Ammon's horn (tissue), 1 donor: ENCODE measurements around the gene AOC2.

Source experiments
- DNase-seq: peaks from one replicate; pipeline ENCODE4 v3.0.0-alpha.2; 2016; ENCODE audit warnings: low spot score

The AOC2 gene, protein sequence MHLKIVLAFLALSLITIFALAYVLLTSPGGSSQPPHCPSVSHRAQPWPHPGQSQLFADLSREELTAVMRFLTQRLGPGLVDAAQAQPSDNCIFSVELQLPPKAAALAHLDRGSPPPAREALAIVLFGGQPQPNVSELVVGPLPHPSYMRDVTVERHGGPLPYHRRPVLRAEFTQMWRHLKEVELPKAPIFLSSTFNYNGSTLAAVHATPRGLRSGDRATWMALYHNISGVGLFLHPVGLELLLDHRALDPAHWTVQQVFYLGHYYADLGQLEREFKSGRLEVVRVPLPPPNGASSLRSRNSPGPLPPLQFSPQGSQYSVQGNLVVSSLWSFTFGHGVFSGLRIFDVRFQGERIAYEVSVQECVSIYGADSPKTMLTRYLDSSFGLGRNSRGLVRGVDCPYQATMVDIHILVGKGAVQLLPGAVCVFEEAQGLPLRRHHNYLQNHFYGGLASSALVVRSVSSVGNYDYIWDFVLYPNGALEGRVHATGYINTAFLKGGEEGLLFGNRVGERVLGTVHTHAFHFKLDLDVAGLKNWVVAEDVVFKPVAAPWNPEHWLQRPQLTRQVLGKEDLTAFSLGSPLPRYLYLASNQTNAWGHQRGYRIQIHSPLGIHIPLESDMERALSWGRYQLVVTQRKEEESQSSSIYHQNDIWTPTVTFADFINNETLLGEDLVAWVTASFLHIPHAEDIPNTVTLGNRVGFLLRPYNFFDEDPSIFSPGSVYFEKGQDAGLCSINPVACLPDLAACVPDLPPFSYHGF

DNA sequence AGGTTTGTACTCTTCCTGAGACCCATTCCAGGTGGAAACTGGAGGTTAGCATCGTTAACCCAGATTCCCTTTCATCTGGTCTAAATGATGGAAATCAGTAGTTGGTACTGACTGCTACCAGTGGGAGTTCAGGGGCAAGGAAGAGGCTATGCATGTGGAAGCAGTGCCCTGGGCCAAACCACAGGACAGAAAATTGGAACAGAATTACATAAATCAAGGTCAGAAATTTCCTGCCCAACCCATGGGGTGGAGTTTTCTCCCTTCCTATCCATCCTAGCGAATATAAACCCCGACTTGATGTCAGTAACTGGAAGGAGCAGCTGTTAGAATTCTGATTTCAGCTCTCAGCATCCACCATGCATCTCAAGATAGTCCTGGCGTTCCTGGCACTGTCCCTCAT, at the start of gene AOC2:
Gene AOC2, plus strand, starts transcription at position 310 of the 400 bp plus-strand sequence. Its CDS starts 47 bp downstream, at position 357.
- DNase-seq = no peak

DNA sequence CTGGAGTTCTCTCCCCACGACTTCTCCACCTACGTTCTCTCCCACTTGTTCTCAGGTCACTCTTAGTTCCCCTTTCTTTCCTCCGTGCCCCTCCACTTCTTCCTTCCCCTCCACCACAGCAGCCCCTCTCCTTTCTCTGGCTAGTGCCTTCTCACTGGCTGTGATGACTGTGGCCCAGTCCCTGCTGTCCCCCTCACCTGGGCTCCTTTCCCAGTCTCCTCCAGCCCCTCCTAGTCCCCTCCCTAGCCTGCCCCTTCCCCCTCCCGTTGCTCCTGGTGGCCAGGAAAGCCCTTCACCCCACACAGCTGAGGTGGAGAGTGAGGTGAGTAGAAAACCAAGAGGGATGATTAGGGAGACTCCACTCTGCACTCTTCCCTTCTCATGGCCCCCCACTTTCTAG, 49.3 kb upstream of the AOC2 start:
- DNase-seq = no peak

DNA sequence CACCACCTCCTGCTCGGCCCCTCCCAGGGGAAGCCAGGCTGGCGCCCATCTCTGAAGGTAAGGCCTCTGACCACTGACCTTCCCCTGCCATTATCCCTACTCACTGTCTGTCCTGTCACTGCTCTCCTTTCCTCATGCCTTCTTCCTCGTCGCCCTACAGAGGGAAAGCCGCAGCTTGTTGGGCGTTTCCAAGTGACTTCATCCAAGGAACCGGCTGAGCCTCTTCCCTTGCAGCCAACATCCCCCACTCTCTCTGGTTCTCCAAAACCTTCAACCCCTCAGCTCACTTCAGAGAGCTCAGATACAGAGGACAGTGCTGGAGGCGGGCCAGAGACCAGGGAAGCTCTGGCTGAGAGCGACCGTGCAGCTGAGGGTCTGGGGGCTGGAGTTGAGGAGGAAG, 48.9 kb upstream of the AOC2 start:
- DNase-seq = no peak

DNA sequence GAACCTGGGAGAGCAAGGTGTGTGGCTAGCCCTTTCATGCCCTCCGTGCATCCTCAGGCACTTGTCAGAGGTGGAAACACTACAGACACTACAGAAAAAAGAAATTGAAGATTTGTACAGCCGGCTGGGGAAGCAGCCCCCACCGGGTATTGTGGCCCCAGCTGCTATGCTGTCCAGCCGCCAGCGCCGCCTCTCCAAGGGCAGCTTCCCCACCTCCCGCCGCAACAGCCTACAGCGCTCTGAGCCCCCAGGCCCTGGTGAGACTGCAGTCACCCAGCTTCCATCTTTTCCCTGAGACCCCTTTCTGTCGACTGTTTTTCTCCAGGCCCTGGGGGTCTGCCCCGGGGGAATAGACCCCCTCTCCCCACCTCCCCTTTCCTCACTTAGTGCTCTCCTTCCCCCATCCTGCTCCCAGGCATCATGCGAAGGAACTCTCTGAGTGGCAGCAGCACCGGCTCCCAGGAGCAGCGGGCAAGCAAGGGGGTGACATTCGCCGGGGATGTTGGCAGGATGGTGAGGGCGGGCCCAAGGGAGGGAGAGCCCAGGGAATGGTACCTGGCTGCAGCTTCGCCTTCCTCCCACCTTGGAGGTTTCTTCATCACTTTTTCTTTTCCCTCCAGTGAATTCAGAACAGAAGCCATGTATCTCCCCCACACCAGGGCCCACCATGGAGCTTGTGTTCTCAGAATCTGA, 48.2 kb upstream of the AOC2 start:
- DNase-seq = no peak

DNA sequence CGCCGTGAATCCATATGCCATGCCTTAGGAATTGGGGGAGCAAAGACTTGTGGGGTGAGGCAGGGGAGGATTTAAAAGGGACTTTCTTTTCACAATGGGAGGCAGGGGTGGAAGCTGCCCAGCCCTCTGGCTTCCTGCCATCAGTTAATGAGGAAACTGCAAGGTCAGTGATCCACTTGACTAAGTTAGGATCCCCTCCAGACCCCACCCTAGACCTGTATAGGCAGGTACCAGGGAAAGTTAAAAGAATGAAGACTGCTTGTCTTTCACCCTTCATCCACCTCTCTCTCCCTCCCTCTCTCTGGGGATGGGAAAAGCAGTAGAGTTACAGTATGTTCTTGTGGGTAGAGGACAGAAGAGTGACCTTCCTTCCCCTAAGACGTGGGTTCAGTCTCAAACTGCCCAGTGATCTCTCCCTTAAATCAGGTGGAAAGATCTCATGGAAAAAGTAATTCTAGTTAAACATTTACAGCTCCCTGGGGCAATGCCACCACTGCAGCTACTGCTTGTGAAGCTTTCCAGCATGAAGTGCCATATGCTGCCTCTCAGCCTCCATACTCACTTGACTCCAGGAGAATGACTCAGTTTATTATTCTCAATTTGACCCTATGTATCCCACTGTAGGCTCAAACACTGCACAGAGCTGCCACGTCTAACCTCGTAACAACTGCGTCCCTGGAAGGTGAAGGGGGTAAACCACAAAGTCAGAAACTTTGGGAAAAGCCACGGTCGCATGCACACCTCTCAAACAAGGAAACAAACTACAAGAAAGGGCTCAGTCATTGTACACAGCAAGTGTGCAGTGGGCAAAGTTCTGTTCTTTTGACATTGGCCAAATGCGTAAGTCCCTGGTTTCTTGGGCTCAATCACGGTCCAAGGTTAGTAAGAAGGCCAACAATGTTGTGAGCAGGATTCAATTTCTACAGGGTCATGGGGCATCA, 47.0 kb upstream of the AOC2 start:
- DNase-seq = no peak

DNA sequence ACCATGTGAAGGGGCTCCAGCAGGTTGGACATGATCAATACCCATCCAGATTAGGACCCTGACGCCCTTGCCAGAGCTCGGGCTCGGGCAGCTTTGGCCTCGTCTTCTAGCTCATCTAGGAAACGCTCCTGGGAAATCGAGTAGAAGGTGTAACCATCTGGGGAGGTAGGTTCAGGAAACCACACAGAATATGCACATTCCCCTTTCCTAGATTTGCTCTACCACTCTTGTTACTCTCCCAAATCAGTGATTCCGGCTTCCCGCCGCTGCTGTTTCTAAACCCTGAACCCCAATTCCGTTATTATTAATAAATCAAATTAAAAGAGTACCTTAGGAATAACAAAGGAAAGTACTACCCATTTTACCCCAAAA, 46.4 kb upstream of the AOC2 start:
- DNase-seq = no peak

DNA sequence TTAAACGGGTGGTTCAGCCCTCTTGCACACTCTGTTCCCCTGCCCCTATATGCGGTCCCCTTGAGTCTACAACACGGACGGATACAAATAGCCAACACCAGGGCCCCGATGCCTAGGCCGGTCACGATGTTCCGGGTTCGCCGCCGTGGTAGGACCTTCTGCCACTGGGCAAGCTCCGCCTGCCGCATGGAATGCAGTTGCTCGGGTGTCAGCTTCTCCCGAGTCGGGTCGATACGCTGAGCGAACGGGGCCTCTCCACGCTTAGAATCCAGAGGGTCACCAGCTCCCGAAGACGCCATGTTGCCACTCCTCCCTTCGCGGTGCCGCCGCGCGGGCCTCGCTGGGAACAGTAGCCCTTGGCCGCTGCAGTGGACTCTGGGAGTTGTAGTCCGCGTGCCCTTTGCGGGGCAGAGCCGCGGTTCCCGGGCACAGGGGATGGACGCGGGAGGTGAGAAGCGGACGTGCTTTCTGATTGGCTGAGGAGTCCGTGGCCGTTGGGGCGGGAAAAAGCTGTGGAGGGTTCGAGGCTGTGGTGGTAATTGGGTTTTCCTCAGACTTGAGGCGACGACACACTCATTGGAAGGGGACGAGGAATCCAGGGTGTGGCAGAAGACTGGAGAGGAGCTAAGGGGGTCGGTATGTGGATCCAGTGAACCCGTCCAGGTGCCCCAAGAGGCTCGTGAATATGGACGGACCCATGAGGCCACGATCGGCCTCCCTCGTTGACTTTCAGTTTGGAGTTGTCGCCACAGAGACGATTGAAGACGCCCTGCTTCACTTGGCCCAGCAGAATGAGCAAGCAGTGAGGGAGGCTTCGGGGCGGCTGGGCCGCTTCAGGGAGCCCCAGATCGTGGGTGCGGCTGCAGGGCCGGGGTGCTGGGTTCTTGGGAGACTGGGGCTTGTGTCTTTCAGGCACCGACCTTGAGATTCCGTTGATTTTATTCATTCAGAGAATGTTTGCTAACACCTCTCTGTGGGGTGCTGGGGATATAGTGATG, 45.7 kb upstream of the AOC2 start, which contains the start of the genes CNTD1 and COA3:
Gene CNTD1, plus strand, starts transcription at position 479 of the 998 bp plus-strand sequence. Its CDS starts 207 bp downstream, at position 686.
Gene COA3, minus strand, starts transcription at position 322 of the 998 bp plus-strand sequence. Its CDS starts 23 bp downstream, at position 299.
- peak; percentile 88 for DNase-seq

DNA sequence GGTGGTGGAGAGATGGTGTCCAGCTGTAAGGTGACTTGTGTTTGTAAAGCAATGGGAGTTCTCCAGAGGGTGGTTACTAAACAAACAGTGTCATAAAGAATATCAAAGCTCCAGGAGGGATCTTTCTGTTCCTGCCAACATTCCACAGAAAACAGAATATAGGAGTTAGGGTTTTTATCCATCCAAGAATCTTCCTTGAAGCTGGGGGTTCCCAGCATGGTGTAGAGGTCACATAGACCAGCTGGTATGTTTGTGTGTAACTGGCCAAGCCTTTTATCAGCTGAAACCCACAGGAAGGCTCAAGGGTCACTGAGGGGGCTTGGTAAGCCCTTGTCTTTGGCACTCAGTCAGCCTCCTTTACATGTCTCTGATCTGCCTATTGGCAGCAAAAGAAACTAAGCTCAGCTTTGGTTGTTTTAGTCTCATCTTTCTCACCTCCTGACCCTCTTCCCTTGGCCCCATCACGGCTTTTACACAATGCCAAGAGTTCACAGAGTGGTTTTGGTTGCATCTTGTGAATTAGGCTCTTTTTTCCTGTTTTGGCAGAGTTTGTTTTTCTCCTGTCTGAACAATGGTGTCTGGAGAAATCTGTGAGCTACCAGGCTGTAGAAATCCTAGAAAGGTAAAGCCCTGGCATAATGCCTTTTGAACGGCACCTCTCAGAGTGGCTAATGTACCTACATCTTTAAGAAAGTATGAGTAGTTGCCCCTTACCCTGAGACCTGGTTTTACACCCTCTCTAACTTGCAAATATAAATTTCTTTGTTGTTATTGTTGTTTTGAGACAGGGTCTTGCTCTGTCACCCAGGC, 41.1 kb upstream of the AOC2 start:
- no peak for DNase-seq

DNA sequence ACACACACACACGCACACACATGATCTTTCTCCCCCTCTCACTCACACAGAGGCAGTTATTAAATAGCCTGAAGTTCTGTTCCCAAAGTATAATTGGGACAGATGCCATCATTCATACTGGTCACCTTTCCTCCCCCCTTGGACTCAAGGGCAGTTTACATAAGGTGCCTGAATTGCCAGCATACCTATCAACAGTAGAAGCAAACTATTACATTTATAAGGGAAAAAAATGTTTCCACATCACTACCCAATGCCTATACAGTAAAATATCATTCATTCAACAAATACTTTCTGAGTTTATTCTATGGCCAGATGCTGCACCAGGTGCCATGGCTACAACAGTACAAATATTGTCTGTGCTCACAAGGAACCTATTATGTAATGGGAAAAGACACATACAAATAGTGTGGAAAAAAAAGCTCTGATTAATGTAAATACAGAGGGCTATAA, 39.4 kb upstream of the AOC2 start:
- no peak for DNase-seq

DNA sequence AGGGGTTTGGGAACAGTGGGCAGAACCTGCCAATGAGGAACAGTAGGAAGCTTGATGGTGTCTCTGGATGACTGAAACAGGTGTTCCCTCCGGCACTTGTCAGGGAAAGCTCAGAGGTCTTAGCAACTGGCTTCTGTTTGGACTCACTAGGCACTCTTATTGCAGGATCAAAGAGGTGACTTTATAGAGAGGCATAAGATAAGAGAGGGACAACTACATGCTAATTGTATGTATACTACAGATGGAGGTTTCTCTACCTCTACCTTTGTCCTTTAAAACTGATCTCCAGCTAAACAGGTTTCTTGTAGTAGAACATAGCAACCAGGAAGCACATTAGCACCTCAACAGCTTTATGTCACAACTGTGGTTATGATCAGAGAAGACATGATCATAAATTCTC, 38.1 kb upstream of the AOC2 start:
- DNase-seq = no peak

DNA sequence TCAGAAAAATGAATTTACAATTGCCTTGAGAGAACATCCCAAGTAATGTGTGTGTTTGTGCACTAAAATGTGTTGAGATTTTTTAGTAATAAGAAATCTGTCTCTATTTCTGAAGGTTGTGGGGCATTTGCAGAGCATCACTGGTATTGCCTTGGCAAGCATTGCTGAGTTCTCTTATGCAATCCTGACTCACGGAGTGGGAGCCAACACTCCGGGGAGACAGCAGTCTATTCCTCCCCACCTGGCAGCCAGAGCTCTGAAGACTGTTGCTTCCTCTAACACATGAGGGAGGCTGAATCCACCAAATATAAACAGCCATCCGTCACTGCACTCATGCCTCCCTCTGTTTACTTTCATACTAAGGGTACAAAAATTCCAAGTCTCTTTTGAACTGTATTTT, 35.1 kb upstream of the AOC2 start:
- DNase-seq = peak; percentile 80

DNA sequence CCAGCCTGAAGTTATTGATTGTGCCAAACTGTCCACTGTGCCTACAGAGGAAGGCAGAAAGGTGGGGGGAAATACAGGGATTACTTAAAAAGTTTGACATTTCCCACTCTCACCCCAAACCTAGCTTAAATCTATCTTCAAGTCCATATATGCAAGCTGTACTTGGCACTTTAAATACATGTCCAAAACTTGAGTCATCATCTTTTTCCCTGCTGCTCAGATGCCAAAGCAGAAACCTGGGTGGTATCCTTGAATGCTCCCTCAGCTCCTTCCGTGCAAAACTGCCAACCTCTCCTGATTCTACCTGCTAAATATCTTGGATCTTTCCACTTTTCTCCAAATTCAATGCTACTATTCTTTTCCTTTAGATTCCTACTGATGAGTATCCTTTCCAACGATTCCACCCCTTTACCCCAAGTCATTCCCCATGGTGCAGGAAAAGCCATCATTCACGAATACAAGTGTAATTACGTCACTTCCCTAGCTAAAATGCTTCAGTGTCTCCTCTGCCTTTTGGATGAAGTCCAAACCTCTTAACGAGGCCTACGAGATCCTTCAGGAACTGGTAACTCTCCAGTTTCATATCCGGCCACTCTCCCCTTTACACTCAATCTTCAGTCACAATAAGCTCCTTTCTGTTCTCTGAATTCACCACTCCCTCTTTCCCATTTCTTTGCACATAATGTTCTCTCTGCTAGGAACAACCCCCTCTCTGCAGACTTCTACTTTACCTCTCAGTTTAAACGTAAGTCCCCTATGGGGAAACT, 29.6 kb upstream of the AOC2 start:
- no peak for DNase-seq

DNA sequence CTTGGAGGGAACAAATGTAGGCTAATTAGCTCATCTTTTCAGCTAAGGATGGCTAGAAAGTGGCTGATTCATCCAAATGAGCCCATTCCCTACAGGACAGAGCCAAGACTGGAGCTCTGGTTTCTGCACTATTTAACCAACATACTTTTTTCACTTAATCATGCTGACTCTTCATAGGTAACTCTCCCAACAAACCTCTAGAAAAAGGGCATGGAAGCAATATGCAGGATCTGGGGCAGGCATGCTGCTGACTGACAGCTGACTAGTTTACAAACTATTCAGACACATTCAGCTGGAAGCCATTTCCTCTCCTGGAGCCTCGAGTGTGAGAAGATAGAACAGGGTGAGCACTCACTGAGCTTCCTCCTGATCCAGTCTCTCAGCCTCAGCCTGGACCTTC, 26.5 kb upstream of the AOC2 start:
- no peak for DNase-seq

DNA sequence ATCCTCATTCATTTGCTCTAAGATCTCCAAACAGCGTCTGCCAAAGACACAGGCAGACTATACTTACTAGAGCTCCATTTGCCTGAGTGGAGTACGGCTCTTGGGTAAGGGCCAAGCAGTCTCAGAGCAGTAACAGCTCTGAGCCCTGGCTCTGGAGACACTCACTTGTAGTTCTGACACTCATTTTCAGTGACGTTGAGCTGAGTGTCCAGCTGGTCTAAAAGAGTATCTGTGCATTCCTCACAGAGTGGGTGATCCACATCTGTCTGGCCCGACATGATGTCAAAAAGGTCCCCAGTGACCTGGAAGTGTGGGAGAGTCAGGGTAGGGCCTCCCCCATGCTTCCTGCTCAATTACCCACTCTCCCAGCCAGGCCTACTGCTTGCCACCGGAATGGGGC, 26.0 kb upstream of the AOC2 start:
- DNase-seq = peak; percentile 26

DNA sequence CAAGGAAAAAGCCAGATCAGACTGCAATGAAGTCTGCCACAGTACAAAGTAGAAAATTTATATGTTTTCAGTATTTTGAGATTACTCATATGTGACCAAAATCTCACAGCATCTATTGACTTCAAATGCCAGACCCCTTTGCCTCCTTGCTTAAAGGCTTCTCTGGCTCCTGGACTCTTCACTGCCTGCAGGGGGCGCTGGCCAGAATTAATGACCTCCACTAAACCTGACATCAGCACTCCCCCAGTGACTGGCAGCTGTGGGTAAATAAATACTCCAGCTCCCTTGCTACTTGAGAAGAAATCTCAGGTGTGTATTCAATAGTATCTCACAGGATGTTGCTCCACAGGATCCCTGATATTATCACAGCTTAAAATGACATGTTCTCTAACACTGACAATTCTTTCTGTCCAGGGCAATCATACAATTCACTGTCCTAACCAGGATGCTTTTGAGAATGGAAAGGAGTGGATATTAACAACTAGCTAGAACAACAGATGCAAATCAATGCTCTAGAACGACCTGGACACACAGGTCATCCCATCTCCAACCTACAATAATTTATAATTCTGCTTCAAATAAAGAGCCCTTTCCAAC, 24.3 kb upstream of the AOC2 start:
- no peak for DNase-seq

DNA sequence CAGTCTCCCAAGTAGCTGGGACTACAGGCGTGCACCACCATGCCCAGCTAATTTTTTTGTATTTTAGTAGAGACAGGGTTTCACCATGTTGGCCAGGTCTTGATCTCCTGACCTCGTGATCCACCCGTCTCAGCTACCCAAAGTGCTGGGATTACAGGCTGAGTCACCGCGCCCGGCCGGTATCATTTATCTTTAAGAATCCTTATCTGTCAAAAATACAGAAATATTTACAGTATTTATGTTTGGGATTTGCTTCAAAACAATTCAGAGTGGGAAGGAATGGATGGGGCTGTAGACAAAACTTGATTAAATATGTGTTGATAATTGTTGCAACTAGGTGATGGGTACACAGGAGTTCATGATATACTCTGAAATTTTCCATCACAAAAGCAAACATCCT, 23.2 kb upstream of the AOC2 start:
- no peak for DNase-seq

DNA sequence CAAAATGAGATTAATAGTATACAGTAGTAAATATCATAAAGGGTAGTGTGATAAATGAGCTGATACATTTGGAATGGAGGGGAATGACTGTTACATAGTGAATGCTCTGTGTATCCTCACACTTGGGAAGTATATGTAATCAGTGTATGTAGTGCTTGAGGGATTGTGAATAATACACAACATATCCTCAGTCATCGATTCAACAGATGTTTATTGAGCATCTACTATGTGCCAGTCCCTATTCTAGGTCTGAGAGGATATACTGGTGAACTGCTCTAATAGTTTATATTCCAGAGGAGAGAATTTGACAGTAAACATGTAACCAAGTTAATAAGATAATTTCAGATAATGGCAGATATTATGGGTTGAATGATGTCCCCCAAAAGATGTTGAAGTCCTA, 16.9 kb upstream of the AOC2 start:
- no peak for DNase-seq

DNA sequence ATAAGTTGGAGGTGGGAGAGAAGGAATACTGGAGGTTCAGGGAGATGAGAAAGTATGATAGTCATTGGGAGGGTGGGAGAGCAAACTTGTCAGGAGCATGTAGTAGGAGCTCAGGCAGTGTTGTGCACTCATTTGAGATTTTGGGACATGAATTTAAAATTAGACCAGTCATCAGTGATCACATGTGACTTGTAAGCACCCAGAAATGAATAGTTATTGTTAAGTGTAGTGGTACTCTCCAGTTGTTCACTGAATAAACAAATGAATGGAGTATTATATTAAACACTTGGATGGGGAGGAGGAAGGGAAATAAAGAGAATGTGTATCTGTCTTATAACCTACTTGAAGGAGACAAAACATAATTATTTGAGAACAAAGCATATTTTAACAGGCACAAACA, 13.4 kb upstream of the AOC2 start:
- DNase-seq = no peak
